ENCODE measurements around the gene TUFT1.

- TF ChIP-seq POLR2AphosphoS5 (IDR thresholded peaks at IDR 0.05; ENCODE audit: borderline replicate concordance, low read depth, low read length) (no peak), EZH2 (IDR thresholded peaks at IDR 0.05) (no peak), FOXP2 (optimal IDR thresholded peaks at IDR 0.05; ENCODE audit: control extremely low read depth, extremely low read length, insufficient read depth) (no peak)
Observed at GRCh38 chr1:151616505-151616849, 76.4 kb downstream of the TUFT1 start.
